NCI-H748 (cell line): ENCODE measurements around the gene SPATA18.

Source experiments
- DNase-seq: peaks from one replicate; lab custom pipeline; 2025; ENCODE audit not compliant: unreplicated experiment; lab: John Stamatoyannopoulos, UW

Gene SPATA18

GRCh38 chr4:52051213-52051614 is at the start of gene SPATA18:
Gene SPATA18 (plus strand): TSS chr4:52051304. CDS start chr4:52051705, 401 bp downstream.
- peak; percentile 45 for DNase-seq

GRCh38 chr4:52001616-52002015 is 49.5 kb upstream of the SPATA18 start:
- DNase-seq = no peak

- no peak for DNase-seq
These were observed 46.7 kb upstream of the SPATA18 start for GRCh38 chr4:52004414-52004813.

GRCh38 chr4:52005604-52006273 is 45.4 kb upstream of the SPATA18 start:
- DNase-seq = no peak

GRCh38 chr4:52006887-52007286 is 44.2 kb upstream of the SPATA18 start:
- no peak for DNase-seq

- no peak for DNase-seq
These were observed 40.1 kb upstream of the SPATA18 start for GRCh38 chr4:52010986-52011385.

GRCh38 chr4:52012651-52013050 is 38.5 kb upstream of the SPATA18 start:
- DNase-seq = no peak

- no peak for DNase-seq
These were observed 36.2 kb upstream of the SPATA18 start for GRCh38 chr4:52014903-52015302.

- peak; percentile 10 for DNase-seq
These were observed 35.7 kb upstream of the SPATA18 start for GRCh38 chr4:52015366-52015765.

GRCh38 chr4:52016981-52017380 is 34.1 kb upstream of the SPATA18 start:
- no peak for DNase-seq

GRCh38 chr4:52017814-52018213 is 33.3 kb upstream of the SPATA18 start:
- no peak for DNase-seq

GRCh38 chr4:52019936-52020657 is 31.0 kb upstream of the SPATA18 start, which contains the start of gene LRRC66:
Gene LRRC66 (minus strand): TSS chr4:52020363. CDS start chr4:52017613, 2,750 bp downstream.
- no peak for DNase-seq

- DNase-seq = no peak
These were observed 22.1 kb upstream of the SPATA18 start for GRCh38 chr4:52028970-52029369.

GRCh38 chr4:52032005-52032404 is 19.1 kb upstream of the SPATA18 start:
- DNase-seq = no peak

GRCh38 chr4:52035190-52035589 is 15.9 kb upstream of the SPATA18 start:
- no peak for DNase-seq

- no peak for DNase-seq
These were observed 14.1 kb upstream of the SPATA18 start for GRCh38 chr4:52036886-52037530.

- DNase-seq = peak; percentile 62
These were observed 13.4 kb upstream of the SPATA18 start for GRCh38 chr4:52037689-52038102.

- DNase-seq = peak; percentile 77
These were observed 12.8 kb upstream of the SPATA18 start, which contains the start of gene SGCB for GRCh38 chr4:52038103-52038912. Gene SGCB (minus strand): TSS chr4:52038299. CDS start chr4:52038259, 40 bp downstream.

- no peak for DNase-seq
These were observed 6.1 kb upstream of the SPATA18 start for GRCh38 chr4:52045028-52045427.

GRCh38 chr4:52049266-52049665 is 1.8 kb upstream of the SPATA18 start:
- no peak for DNase-seq
